ENCODE measurements around the gene SEMA3C.

SEMA3C gene

GRCh38 chr7:80918909-80919721 lies at the start of gene SEMA3C:
TSS of gene SEMA3C (minus strand) at chr7:80919051. CDS start at chr7:80916781, 2,270 bp downstream.
- peak; percentile 88 to 90 for DNase-seq
- TF ChIP-seq POLR2A (IDR thresholded peaks at IDR 0.05; ENCODE audit: low read length), result no peak
- no peak for TF ChIP-seq GATA1 (IDR thresholded peaks at IDR 0.05; ENCODE audit: low read depth, low read length)

- TF ChIP-seq POLR2A (IDR thresholded peaks at IDR 0.05; ENCODE audit: low read length), result no peak
- TF ChIP-seq GATA1 (IDR thresholded peaks at IDR 0.05; ENCODE audit: low read depth, low read length), result no peak
- DNase-seq, result no peak
Observed at GRCh38 chr7:80968606-80969005, 49.8 kb upstream of the SEMA3C start.

- no peak for DNase-seq
- no peak for TF ChIP-seq POLR2A (IDR thresholded peaks at IDR 0.05; ENCODE audit: low read length)
- no peak for TF ChIP-seq GATA1 (IDR thresholded peaks at IDR 0.05; ENCODE audit: low read depth, low read length)
Observed at GRCh38 chr7:80967917-80968297, 49.1 kb upstream of the SEMA3C start.

GRCh38 chr7:80967071-80967916 lies 48.4 kb upstream of the SEMA3C start:
- TF ChIP-seq GATA1 (IDR thresholded peaks at IDR 0.05; ENCODE audit: low read depth, low read length) (no peak), POLR2A (IDR thresholded peaks at IDR 0.05; ENCODE audit: low read length) (no peak)
- DNase-seq, result no peak

GRCh38 chr7:80960244-80960795 lies 41.5 kb upstream of the SEMA3C start:
- TF ChIP-seq POLR2A (IDR thresholded peaks at IDR 0.05; ENCODE audit: low read length), result no peak
- no peak for TF ChIP-seq GATA1 (IDR thresholded peaks at IDR 0.05; ENCODE audit: low read depth, low read length)
- no peak for DNase-seq

GRCh38 chr7:80957226-80957777 lies 38.5 kb upstream of the SEMA3C start:
- no peak for DNase-seq
- TF ChIP-seq POLR2A (IDR thresholded peaks at IDR 0.05; ENCODE audit: low read length) (no peak), GATA1 (IDR thresholded peaks at IDR 0.05; ENCODE audit: low read depth, low read length) (no peak)

GRCh38 chr7:80954191-80954590 lies 35.3 kb upstream of the SEMA3C start:
- no peak for TF ChIP-seq GATA1 (IDR thresholded peaks at IDR 0.05; ENCODE audit: low read depth, low read length)
- no peak for TF ChIP-seq POLR2A (IDR thresholded peaks at IDR 0.05; ENCODE audit: low read length)
- DNase-seq, result no peak

GRCh38 chr7:80950550-80950967 lies 31.7 kb upstream of the SEMA3C start:
- TF ChIP-seq POLR2A (IDR thresholded peaks at IDR 0.05; ENCODE audit: low read length), result no peak
- no peak for TF ChIP-seq GATA1 (IDR thresholded peaks at IDR 0.05; ENCODE audit: low read depth, low read length)
- no peak for DNase-seq

- TF ChIP-seq POLR2A (IDR thresholded peaks at IDR 0.05; ENCODE audit: low read length) (no peak), GATA1 (IDR thresholded peaks at IDR 0.05; ENCODE audit: low read depth, low read length) (no peak)
- DNase-seq, result no peak
Observed at GRCh38 chr7:80949449-80949848, 30.6 kb upstream of the SEMA3C start.

GRCh38 chr7:80946858-80947257 lies 28.0 kb upstream of the SEMA3C start:
- TF ChIP-seq POLR2A (IDR thresholded peaks at IDR 0.05; ENCODE audit: low read length) (no peak), GATA1 (IDR thresholded peaks at IDR 0.05; ENCODE audit: low read depth, low read length) (no peak)
- DNase-seq, result no peak

- no peak for TF ChIP-seq GATA1 (IDR thresholded peaks at IDR 0.05; ENCODE audit: low read depth, low read length)
- TF ChIP-seq POLR2A (IDR thresholded peaks at IDR 0.05; ENCODE audit: low read length), result no peak
- no peak for DNase-seq
Observed at GRCh38 chr7:80945976-80946375, 27.1 kb upstream of the SEMA3C start.

GRCh38 chr7:80943342-80943741 lies 24.5 kb upstream of the SEMA3C start:
- TF ChIP-seq GATA1 (IDR thresholded peaks at IDR 0.05; ENCODE audit: low read depth, low read length) (no peak), POLR2A (IDR thresholded peaks at IDR 0.05; ENCODE audit: low read length) (no peak)
- DNase-seq, result no peak

GRCh38 chr7:80942261-80943041 lies 23.6 kb upstream of the SEMA3C start:
- TF ChIP-seq GATA1 (IDR thresholded peaks at IDR 0.05; ENCODE audit: low read depth, low read length) (no peak), POLR2A (IDR thresholded peaks at IDR 0.05; ENCODE audit: low read length) (no peak)
- DNase-seq, result no peak
